Spleen (tissue), 11 donors: ENCODE results near the gene KLHL2. TPM values are rescaled to one million over a fixed set of nuclear protein-coding genes. Genes with fewer than 3 reads are reported as not detected.
"Not testable (repeated sequence)": the region's sequence is repeated elsewhere in the genome, so short reads cannot be mapped to it uniquely, and the experiment has no call there.

Source experiments
- DNase-seq: peaks from one replicate; pipeline ENCODE4 v3.0.0-alpha.2; 2020
- H3K27ac ChIP-seq, 8 donors: fragments of 200-600 bp; sonication (generic) in 7 of 8; 1 replicate in 4 of 8; 2 replicates in 4 of 8; pipeline versions ENCODE4 v1.5.0 to v1.8.0; 2016 to 2021; ENCODE audit warnings: inconsistent platforms in 4 of 8, mild to moderate bottlenecking in 4 of 8, moderate library complexity in 1 of 8
- H3K27me3 ChIP-seq, 7 donors: fragments of 200-600 bp; sonication (generic) in 6 of 7; replicated peaks in 1 of 7; 1 replicate in 4 of 7; 2 replicates in 3 of 7; pipeline versions ENCODE4 v1.5.0 to v1.8.0; 2016 to 2021; ENCODE audit warnings: inconsistent platforms in 3 of 7, mild to moderate bottlenecking in 1 of 7
- H3K36me3 ChIP-seq, 6 donors: fragments of 200-600 bp; sonication (generic) in 5 of 6; 1 replicate in 4 of 6; 2 replicates in 2 of 6; pipeline versions ENCODE4 v1.5.0 to v1.8.0; 2016 to 2021; ENCODE audit warnings: inconsistent platforms in 2 of 6
- H3K4me1 ChIP-seq, 6 donors: fragments of 200-600 bp; sonication (generic) in 5 of 6; 1 replicate in 3 of 6; 2 replicates in 3 of 6; pipeline versions ENCODE4 v1.5.0 to v1.8.0; 2016 to 2021; ENCODE audit warnings: inconsistent platforms in 3 of 6
- H3K4me3 ChIP-seq, 8 donors: fragments of 200-600 bp; sonication (generic) in 7 of 8; 1 replicate in 4 of 8; 2 replicates in 4 of 8; pipeline versions ENCODE4 v1.5.0 to v1.8.0; 2016 to 2021; ENCODE audit warnings: inconsistent platforms in 4 of 8, mild to moderate bottlenecking in 4 of 8, moderate library complexity in 2 of 8
- H3K9me3 ChIP-seq, 8 donors: fragments of 200-600 bp; sonication (generic) in 7 of 8; 1 replicate in 4 of 8; 2 replicates in 4 of 8; pipeline versions ENCODE4 v1.5.0 to v1.8.0; 2016 to 2021; ENCODE audit warnings: inconsistent platforms in 4 of 8
- POLR2A ChIP-seq, 3 donors: fragments of 450-650 bp; IDR thresholded peaks; one replicate each; pipeline ENCODE4 v1.5.1; 2017; ENCODE audit warnings: antibody characterized with exemption in 3 of 3, mild to moderate bottlenecking in 1 of 3
- POLR2AphosphoS5 ChIP-seq, 3 donors: sonication (generic); formaldehyde crosslinking; IDR thresholded peaks; one replicate each; pipeline ENCODE4 v1.5.1; 2017; ENCODE audit warnings: antibody characterized with exemption in 3 of 3
- WGBS, 5 donors: extraction: QIAGEN DNeasy Blood & Tissue Kit in 3 of 5; methylation state at CpG; one replicate each; pipeline versions ENCODE4 v1.1.5 to v1.1.7; 2013 to 2018; 5-methylcytosine and 5-hydroxymethylcytosine counted together
- intact Hi-C: fragments of 100-400 bp; cut with DNase I; formaldehyde crosslinking; loops from one replicate; pipeline ENCODE4 v1.15.0; 2023; ENCODE audit warnings: low total_unique reads
- polyA plus RNA-seq, 3 donors: library from polyadenylated mRNA; stranded (reverse); fragments of 200-250 nt; gene quantifications; one replicate each; pipeline ENCODE4 v1.2.1, GENCODE V29; 2013
- total RNA-seq, 7 donors: library from RNA; depleted of rRNA in 3 of 7; stranded (reverse); fragments of >200 nt in 3 of 7; fragmentation: NEBNext Ultra II Directional in 4 of 7; extraction: Animal tissue kit (Norgen Biotek cat#: 25700) in 4 of 7; gene quantifications; one replicate each; pipeline versions ENCODE4 v1.1.0 to v1.2.1, GENCODE V29; 2016 to 2021
- TF ChIP-seq, protein P1 (sequence below), 11 experiments: fragments of 200-600 bp in 7 of 11; fragments of 450-650 bp in 4 of 11; sonication (generic) in 4 of 11; IDR thresholded peaks in 8 of 11; conservative IDR thresholded peaks in 3 of 11; 1 replicate in 7 of 11; 2 replicates in 4 of 11; pipeline versions ENCODE4 v1.4.0 to v1.8.0; 2016 to 2021; ENCODE audit warnings: antibody characterized with exemption in 11 of 11, inconsistent platforms in 4 of 11, mild to moderate bottlenecking in 1 of 11
- donor health status: healthy with polysubstance abuse.
- donor health status: DM: no; HTN: no; CAD: no; lungs with moderate emphysema.
- donor health status: DM: no; HTN: no; CAD: no.
- donor health status: Bipolar disorder and iron deficiency.
- donor health status: healthy.
- donor health status: DM: no; HTN: no; CAD: no.
- donor health status: DM: yes; HTN: yes; CAD: no.

The KLHL2 gene
- total and polyA plus RNA-seq, 10 donors, result 10.8 to 102 (median 48.5) TPM

DNA sequence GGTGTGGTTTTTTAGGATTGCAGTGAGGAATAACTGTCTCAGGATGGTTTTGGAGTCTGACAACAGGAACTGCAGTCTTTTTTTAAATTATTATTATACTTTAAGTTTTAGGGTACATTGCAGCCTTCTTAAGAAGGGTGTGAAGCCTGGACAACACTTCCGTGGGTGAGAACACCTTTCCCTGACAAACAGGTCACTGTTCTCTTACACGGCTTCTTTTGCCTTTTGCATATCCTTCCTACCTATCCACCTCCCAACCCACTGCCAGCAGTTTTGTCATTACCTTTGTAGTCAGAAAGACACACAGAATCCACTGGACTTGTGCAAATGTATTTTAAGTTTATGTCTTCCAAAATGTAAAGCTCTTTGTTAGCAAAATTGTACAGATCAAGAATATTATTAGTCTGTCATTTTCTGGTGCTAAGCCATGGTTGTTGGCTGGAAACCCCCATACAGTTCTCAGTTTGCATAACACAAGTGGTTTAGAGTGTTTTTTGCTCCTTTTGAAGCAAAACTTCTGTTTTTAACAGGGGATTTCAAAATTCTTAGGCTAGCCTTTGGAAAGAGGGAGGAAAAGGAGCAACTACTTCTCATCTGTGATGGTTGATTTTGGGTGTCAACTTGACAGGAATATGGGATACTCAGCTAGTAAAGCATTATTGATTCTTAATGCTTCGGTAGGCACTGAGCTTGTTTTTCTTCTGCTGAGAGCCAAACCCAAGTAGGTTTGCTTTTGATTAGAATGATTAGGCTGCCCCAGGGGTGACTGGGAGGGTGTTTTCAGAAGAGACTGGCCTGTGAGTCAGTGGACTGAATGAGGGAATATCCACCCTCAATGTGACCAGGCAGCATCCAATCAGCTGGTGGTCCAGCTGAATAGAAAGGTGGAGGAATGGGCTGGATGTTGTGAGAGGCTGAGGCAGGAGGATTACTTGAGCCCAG, 29.4 kb upstream of the KLHL2 start:
- Histone ChIP-seq H3K27me3 (no peaks in the 10 kb centered on the region), H3K4me1 (no peaks in the 10 kb centered on the region), H3K9me3 (peaks cover 0 to 8% (median 0%) of the 10 kb centered on the region in 8 donors), H3K27ac (no peak overlapping the region), H3K36me3 (no peaks in the 10 kb centered on the region), H3K4me3 (no peak overlapping the region)
- intact Hi-C loops, result no loop called here
- WGBS, 5 donors, result 65 to 80% (median 77%) methylated on average over 3 of the region's 3 CpGs
- DNase-seq, result no peak
- TF ChIP-seq POLR2A (IDR thresholded peaks at IDR 0.05) (no peak), POLR2AphosphoS5 (IDR thresholded peaks at IDR 0.05) (no peak)
- TF ChIP-seq, protein P1, sequence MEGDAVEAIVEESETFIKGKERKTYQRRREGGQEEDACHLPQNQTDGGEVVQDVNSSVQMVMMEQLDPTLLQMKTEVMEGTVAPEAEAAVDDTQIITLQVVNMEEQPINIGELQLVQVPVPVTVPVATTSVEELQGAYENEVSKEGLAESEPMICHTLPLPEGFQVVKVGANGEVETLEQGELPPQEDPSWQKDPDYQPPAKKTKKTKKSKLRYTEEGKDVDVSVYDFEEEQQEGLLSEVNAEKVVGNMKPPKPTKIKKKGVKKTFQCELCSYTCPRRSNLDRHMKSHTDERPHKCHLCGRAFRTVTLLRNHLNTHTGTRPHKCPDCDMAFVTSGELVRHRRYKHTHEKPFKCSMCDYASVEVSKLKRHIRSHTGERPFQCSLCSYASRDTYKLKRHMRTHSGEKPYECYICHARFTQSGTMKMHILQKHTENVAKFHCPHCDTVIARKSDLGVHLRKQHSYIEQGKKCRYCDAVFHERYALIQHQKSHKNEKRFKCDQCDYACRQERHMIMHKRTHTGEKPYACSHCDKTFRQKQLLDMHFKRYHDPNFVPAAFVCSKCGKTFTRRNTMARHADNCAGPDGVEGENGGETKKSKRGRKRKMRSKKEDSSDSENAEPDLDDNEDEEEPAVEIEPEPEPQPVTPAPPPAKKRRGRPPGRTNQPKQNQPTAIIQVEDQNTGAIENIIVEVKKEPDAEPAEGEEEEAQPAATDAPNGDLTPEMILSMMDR (IDR thresholded peaks at IDR 0.05 in 8 of 11, conservative IDR thresholded peaks at IDR 0.05 in 3 of 11), result no peak

DNA sequence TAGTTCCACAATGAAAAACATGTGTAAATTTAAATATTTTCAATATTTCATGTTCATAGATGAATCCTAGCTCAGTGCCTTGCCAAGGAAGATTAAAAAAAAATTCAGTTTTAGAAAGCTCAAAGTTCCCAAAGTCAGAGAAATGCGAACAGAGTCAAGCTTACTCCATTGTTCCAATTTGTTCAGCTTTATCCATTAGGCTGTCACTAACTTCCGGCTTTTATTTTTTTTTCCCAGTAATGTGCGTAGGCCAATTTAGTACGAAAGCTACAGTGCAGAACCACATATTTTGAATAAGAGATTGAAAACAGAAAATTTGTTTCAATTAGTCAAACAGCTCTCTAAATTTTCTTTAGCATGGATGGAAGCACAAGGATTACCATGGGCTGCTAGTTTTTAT, 23.1 kb upstream of the KLHL2 start:
- intact Hi-C loops, result no loop called here
- TF ChIP-seq, protein P1 (IDR thresholded peaks at IDR 0.05 in 8 of 11, conservative IDR thresholded peaks at IDR 0.05 in 3 of 11), result no peak
- TF ChIP-seq POLR2AphosphoS5 (IDR thresholded peaks at IDR 0.05), result no peak
- no peak for TF ChIP-seq POLR2A (IDR thresholded peaks at IDR 0.05)
- DNase-seq, result no peak
- 79 to 91% (median 83%) methylated on average over 4 of the region's 4 CpGs for WGBS, 5 donors
- Histone ChIP-seq H3K36me3 (no peaks in the 10 kb centered on the region), H3K4me3 (no peak overlapping the region), H3K9me3 (no peaks in the 10 kb centered on the region), H3K27ac (no peak overlapping the region), H3K4me1 (no peaks in the 10 kb centered on the region), H3K27me3 (no peaks in the 10 kb centered on the region)

DNA sequence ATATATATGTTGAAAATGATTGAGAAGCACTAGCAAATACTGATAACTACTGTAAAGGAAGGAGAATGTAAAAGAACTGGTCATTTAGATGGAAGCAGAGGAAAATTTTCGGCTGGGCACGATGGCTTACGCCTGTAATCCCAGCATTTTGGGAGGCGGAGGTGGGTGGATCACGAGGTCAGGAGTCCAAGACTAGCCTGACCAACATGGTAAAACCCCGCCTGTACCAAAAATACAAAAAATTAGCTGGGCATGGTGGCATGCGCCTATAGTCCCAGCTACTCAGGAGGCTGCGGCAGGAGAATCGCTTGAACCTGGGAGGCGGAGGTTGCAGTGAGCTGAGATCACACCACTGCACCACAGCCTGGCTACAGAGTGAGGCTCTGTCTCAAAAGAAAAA, 22.4 kb upstream of the KLHL2 start:
- H3K4me1 ChIP-seq, intact Hi-C loops, H3K9me3 ChIP-seq, H3K36me3 ChIP-seq, H3K27ac ChIP-seq, H3K4me3 ChIP-seq, H3K27me3 ChIP-seq, DNase-seq: not testable (repeated sequence)
- 93 to 97% (median 96%) methylated on average over 10 of the region's 10 CpGs for WGBS, 5 donors

DNA sequence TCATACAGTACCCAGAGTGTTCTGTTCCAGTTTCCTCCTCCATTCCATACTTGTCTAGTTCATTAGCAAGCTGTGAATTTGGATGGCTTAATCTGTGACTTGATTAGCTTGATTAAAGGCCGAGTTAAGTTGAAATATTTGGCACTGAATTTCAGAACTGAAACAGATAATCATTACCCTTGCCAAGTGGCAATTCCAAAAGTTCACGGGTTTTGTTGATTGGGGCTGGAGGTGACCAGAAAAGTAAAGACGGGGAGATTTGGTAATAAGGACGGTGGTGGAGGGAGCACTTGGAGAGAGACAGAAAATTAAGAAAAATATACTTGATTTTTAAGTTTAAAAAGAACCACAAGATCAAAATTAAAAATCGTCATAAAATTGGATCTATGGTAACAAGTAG, 21.9 kb upstream of the KLHL2 start:
- H3K4me1 ChIP-seq, result no peaks in the 10 kb centered on the region
- TF ChIP-seq, protein P1 (IDR thresholded peaks at IDR 0.05 in 8 of 11, conservative IDR thresholded peaks at IDR 0.05 in 3 of 11), result no peak
- intact Hi-C loops, result no loop called here
- H3K36me3 ChIP-seq, result no peaks in the 10 kb centered on the region
- 88 to 94% (median 90%) methylated on average over 5 of the region's 5 CpGs for WGBS, 5 donors
- no peak overlapping the region for H3K27ac ChIP-seq
- no peaks in the 10 kb centered on the region for H3K9me3 ChIP-seq
- H3K27me3 ChIP-seq, result no peaks in the 10 kb centered on the region
- DNase-seq, result no peak
- no peak overlapping the region for H3K4me3 ChIP-seq
